Thoracic aorta (tissue), 2 donors: ENCODE measurements around the gene LRRC58. TPM values are rescaled to one million over a fixed set of nuclear protein-coding genes. Genes with fewer than 3 reads are reported as not detected.
"Not testable (repeated sequence)": the region's sequence is repeated elsewhere in the genome, so short reads cannot be mapped to it uniquely, and the experiment has no call there.

ENCODE experiments used
- ATAC-seq: fragments of 150-250 bp; one replicate; pipeline ENCODE4 v1.8.0; 2017; ENCODE audit warnings: low read depth; ENCODE audit not compliant: insufficient number of reproducible peaks, low FRiP score
- DNase-seq: peaks from one replicate; pipeline ENCODE4 v3.0.0-alpha.2; 2020; ENCODE audit warnings: low spot score
- H3K27ac ChIP-seq, 2 donors: fragments of 200-600 bp; sonication (generic); 1 replicate in 1 of 2; 2 replicates in 1 of 2; pipeline ENCODE4 v1.5.1; 2016; ENCODE audit warnings: mild to moderate bottlenecking in 2 of 2, moderate library complexity in 2 of 2
- H3K27me3 ChIP-seq: fragments of 200-600 bp; sonication (generic); replicated peaks from 2 replicates; pipeline ENCODE4 v1.6.0; 2016; ENCODE audit warnings: mild to moderate bottlenecking; ENCODE audit not compliant: insufficient read depth
- H3K36me3 ChIP-seq: fragments of 200-600 bp; sonication (generic); one replicate; pipeline ENCODE4 v1.5.1; 2016
- H3K4me1 ChIP-seq, 2 donors: fragments of 200-600 bp; sonication (generic); 1 replicate in 1 of 2; 2 replicates in 1 of 2; pipeline versions ENCODE4 v1.5.1 to v1.6.0; 2016; ENCODE audit warnings: low read depth in 2 of 2, mild to moderate bottlenecking in 1 of 2; ENCODE audit not compliant: control insufficient read depth in 1 of 2
- H3K4me3 ChIP-seq: fragments of 200-600 bp; sonication (generic); 2 replicates; pipeline ENCODE4 v1.5.1; 2016; ENCODE audit warnings: mild to moderate bottlenecking
- H3K9me3 ChIP-seq: fragments of 200-600 bp; sonication (generic); 2 replicates; pipeline ENCODE4 v1.5.1; 2016
- total RNA-seq, 2 donors: library from RNA; depleted of rRNA; stranded (reverse); fragments of >200 nt; gene quantifications; one replicate each; pipeline versions ENCODE4 v1.1.0 to v1.2.3, GENCODE V29; 2016
- TF ChIP-seq, protein P1 (sequence below): fragments of 200-600 bp; sonication (generic); IDR thresholded peaks from one replicate; pipeline ENCODE4 v1.5.1; 2019; ENCODE audit warnings: antibody characterized with exemption

The LRRC58 gene
- total RNA-seq, 2 donors from 2014 or later, result 27.9 to 35.6 TPM

DNA sequence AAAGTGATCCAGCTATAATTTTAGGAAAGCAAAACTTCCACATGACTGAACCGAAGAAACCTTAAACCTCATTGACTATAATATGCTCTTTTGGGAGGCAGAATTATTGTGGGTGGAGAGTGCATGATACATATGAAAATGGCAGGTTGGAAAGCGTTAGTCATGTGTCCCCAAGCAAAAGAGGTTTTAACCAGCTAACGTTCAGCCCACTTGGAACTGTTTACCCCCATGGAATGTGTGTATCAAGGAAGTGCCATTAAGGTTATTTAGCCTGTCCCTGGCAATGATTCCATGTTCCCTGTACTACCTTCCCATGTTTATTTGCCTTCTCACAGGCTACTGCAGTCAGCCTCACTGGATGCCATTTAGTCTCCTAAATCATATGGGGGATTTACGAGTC is 44.1 kb upstream of the LRRC58 start:
- ATAC-seq (no peak), DNase-seq (no peak)
- Histone ChIP-seq H3K27me3 (no peaks in the 10 kb centered on the region), H3K4me1 (no peaks in the 10 kb centered on the region), H3K36me3 (peaks cover 36% of the 10 kb centered on the region), H3K4me3 (no peak overlapping the region), H3K9me3 (no peaks in the 10 kb centered on the region), H3K27ac (no peak overlapping the region)
- TF ChIP-seq, protein P1, sequence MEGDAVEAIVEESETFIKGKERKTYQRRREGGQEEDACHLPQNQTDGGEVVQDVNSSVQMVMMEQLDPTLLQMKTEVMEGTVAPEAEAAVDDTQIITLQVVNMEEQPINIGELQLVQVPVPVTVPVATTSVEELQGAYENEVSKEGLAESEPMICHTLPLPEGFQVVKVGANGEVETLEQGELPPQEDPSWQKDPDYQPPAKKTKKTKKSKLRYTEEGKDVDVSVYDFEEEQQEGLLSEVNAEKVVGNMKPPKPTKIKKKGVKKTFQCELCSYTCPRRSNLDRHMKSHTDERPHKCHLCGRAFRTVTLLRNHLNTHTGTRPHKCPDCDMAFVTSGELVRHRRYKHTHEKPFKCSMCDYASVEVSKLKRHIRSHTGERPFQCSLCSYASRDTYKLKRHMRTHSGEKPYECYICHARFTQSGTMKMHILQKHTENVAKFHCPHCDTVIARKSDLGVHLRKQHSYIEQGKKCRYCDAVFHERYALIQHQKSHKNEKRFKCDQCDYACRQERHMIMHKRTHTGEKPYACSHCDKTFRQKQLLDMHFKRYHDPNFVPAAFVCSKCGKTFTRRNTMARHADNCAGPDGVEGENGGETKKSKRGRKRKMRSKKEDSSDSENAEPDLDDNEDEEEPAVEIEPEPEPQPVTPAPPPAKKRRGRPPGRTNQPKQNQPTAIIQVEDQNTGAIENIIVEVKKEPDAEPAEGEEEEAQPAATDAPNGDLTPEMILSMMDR, result no peak

DNA sequence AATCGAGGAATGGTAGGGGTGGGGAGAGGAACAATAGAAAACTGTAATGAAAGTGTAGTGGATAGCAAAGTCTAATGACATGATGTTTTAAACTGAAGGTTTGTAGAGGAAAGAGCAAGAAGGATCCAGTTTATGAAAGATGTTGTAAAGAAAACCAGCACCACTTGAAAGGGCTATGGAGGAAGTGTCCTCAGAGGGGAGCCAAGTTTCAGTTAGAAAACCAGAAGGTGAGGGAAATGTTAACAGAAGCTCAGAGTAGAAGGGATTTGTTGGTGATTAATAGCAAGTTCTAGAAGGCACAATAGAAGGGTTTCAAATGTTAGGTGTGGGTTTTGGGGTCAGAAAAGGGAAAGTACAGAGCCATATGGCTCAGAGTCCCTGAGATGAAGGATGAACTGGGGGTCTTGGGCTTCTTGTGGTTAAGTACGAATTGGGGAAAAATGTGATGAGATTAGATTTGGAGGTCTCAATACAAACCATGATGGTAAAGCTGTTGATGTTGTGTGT is 33.8 kb upstream of the LRRC58 start:
- Histone ChIP-seq H3K36me3 (no peaks in the 10 kb centered on the region), H3K9me3 (peaks cover 3% of the 10 kb centered on the region), H3K4me3 (no peak overlapping the region), H3K4me1 (no peaks in the 10 kb centered on the region), H3K27ac (no peak overlapping the region), H3K27me3 (no peaks in the 10 kb centered on the region)
- DNase-seq (no peak), ATAC-seq (no peak)
- TF ChIP-seq, protein P1, result no peak

DNA sequence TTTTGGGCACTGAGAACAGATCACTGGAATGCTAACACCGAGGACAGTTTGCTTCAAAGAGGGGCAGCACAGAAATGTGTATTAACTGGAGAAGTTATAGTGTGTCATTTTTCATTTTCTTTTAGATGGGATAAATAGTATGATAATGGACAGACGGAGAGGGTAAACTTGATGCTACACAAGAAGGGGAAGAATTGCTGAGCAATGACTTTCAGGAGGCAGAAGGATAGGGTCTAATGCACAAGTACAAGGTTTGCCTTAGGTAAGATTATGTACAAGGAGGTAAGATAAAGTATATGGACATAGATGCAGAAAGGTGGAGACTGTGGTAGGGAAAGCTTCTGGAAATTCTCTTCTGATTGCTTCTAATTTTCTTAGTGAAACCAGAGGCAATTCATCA is 32.3 kb upstream of the LRRC58 start:
- Histone ChIP-seq H3K4me1 (no peaks in the 10 kb centered on the region), H3K27me3 (no peaks in the 10 kb centered on the region), H3K27ac (no peak overlapping the region), H3K9me3 (peaks cover 3% of the 10 kb centered on the region), H3K36me3 (no peaks in the 10 kb centered on the region), H3K4me3 (no peak overlapping the region)
- TF ChIP-seq, protein P1, result no peak
- ATAC-seq (no peak), DNase-seq (no peak)

DNA sequence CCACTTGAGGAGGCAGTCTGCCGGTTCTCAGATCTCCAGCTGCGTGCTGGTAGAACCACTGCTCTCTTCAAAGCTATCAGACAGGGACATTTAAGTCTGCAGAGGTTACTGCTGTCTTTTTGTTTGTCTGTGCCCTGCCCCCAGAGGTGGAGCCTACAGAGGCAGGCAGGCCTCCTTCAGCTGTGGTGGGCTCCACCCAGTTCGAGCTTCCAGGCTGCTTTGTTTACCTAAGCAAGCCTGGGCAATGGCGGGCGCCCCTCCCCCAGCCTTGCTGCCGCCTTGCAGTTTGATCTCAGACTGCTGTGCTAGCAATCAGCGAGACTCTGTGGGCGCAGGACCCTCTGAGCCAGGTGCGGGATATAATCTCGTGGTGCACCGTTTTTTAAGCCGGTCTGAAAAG is 28.8 kb upstream of the LRRC58 start:
- H3K4me1 ChIP-seq, DNase-seq, H3K9me3 ChIP-seq, H3K4me3 ChIP-seq, H3K36me3 ChIP-seq, H3K27ac ChIP-seq, H3K27me3 ChIP-seq, ATAC-seq: not testable (repeated sequence)

DNA sequence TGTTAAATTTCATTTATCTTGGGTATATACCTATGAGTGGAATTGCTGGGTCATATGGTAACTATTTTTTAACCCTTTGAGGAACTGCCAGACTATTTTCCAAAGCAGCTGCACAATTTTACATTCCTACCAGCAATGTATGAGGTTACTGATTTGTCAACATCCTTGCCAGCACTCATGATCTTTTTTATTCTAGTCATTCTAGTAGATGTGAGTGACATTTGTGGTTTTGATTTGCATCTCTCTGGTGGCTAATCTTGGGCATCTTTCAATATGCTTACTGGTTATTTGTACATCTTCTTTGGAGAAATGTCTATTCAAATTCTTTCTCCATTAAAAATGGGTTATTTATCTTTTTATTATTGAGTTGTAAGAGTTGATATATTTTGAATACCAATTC is 21.3 kb upstream of the LRRC58 start:
- TF ChIP-seq, protein P1, result no peak
- Histone ChIP-seq H3K36me3 (no peaks in the 10 kb centered on the region), H3K4me3 (no peak overlapping the region), H3K4me1 (no peaks in the 10 kb centered on the region), H3K27me3 (no peaks in the 10 kb centered on the region), H3K9me3 (no peaks in the 10 kb centered on the region), H3K27ac (no peak overlapping the region)
- no peak for ATAC-seq
- no peak for DNase-seq

DNA sequence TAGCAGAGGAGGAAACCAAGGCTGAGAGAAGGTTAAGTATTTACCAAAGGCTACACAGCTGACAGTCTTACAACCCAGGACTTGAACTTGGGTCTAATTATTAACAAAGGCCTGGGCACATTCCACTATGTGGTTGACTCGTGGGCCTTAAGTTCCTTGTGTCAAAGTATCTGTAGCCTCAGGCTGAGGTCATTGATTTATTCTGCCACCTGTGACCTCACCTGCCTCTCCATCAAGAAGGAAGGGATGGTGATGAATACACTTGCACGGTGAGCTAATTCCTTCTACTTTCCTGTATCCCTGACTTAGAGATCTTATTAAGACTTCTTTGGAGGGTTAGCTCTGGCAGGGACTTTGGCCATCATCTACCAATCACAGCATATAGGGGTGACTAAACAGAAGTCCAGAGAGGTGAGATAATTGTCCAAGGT is 19.9 kb upstream of the LRRC58 start:
- ATAC-seq (no peak), DNase-seq (no peak)
- no peaks in the 10 kb centered on the region for H3K27me3 ChIP-seq
- TF ChIP-seq, protein P1, result no peak
- H3K4me3 ChIP-seq, result no peak overlapping the region
- no peaks in the 10 kb centered on the region for H3K36me3 ChIP-seq
- H3K4me1 ChIP-seq, result no peaks in the 10 kb centered on the region
- H3K9me3 ChIP-seq, result no peaks in the 10 kb centered on the region
- H3K27ac ChIP-seq, result no peak overlapping the region
